HL-60/S4 (cell line): ENCODE results near the gene PDE11A.

Experiments
- in situ Hi-C: fragments of 300-500 bp; cut with MboI; formaldehyde crosslinking; loops from 2 replicates; pipeline ENCODE4 v1.14.3; 2022; ENCODE audit warnings: low sequenced_read_pairs

Gene PDE11A

GRCh38 chr2:177930916-177931315, 141.7 kb downstream of the PDE11A start:
- in situ Hi-C loops, result no loop called here

- in situ Hi-C loops, result no loop called here
Measured at GRCh38 chr2:177929662-177930522, 142.7 kb downstream of the PDE11A start.

- in situ Hi-C loops, result no loop called here
Measured at GRCh38 chr2:177923323-177923722, 149.3 kb downstream of the PDE11A start.

GRCh38 chr2:177921726-177922125, 150.9 kb downstream of the PDE11A start:
- in situ Hi-C loops, result no loop called here

- in situ Hi-C loops, result no loop called here
Measured at GRCh38 chr2:177917169-177917568, 155.4 kb downstream of the PDE11A start.

- in situ Hi-C loops, result no loop called here
Measured at GRCh38 chr2:177916342-177916741, 156.2 kb downstream of the PDE11A start.

- in situ Hi-C loops, result no loop called here
Measured at GRCh38 chr2:177914247-177914646, 158.3 kb downstream of the PDE11A start.

GRCh38 chr2:177909962-177910361, 162.6 kb downstream of the PDE11A start:
- in situ Hi-C loops, result no loop called here

GRCh38 chr2:177908824-177909223, 163.8 kb downstream of the PDE11A start:
- in situ Hi-C loops, result no loop called here

GRCh38 chr2:177908182-177908581, 164.4 kb downstream of the PDE11A start:
- in situ Hi-C loops, result no loop called here

GRCh38 chr2:177906041-177906718, 166.4 kb downstream of the PDE11A start:
- in situ Hi-C loops, result no loop called here

- in situ Hi-C loops, result no loop called here
Measured at GRCh38 chr2:177905640-177906039, 166.9 kb downstream of the PDE11A start.

GRCh38 chr2:177902395-177903163, 170.0 kb downstream of the PDE11A start:
- in situ Hi-C loops, result no loop called here

- in situ Hi-C loops, result no loop called here
Measured at GRCh38 chr2:177900082-177900481, 172.5 kb downstream of the PDE11A start.

- in situ Hi-C loops, result no loop called here
Measured at GRCh38 chr2:177897278-177897677, 175.3 kb downstream of the PDE11A start.

- in situ Hi-C loops, result no loop called here
Measured at GRCh38 chr2:177896587-177896986, 176.0 kb downstream of the PDE11A start.

- in situ Hi-C loops, result no loop called here
Measured at GRCh38 chr2:177894546-177894945, 178.0 kb downstream of the PDE11A start.

- in situ Hi-C loops, result no loop called here
Measured at GRCh38 chr2:177893880-177894279, 178.7 kb downstream of the PDE11A start.

GRCh38 chr2:177891533-177891932, 181.0 kb downstream of the PDE11A start:
- in situ Hi-C loops, result no loop called here

GRCh38 chr2:177889818-177890460, 182.6 kb downstream of the PDE11A start:
- in situ Hi-C loops, result no loop called here

- in situ Hi-C loops, result no loop called here
Measured at GRCh38 chr2:177888581-177888980, 184.0 kb downstream of the PDE11A start.
